RWPE2 (cell line): ENCODE measurements around the gene KLHL30.

ENCODE experiments used
- ATAC-seq: fragments of 200-7000 bp; cut with Tn5 transposase; 3 replicates; pipeline ENCODE4 v1.9.1; 2021; ENCODE audit warnings: low read depth
- DNase-seq: peaks from one replicate; pipeline ENCODE4 v3.0.0-alpha.2; 2020; ENCODE audit warnings: low spot score
- H3K27ac ChIP-seq: fragments of 450-650 bp; 2 replicates; pipeline ENCODE4 v1.5.1; 2017; ENCODE audit warnings: mild to moderate bottlenecking; ENCODE audit not compliant: poor library complexity, severe bottlenecking
- H3K27me3 ChIP-seq: fragments of 250-450 bp; sonication (Bioruptor Pico); 2 replicates; pipeline ENCODE4 v1.5.1; 2021; ENCODE audit warnings: mild to moderate bottlenecking, moderate library complexity; ENCODE audit not compliant: insufficient read depth, poor library complexity, severe bottlenecking
- H3K36me3 ChIP-seq: fragments of 250-450 bp; sonication (Bioruptor Pico); 2 replicates; pipeline ENCODE4 v1.5.1; 2020; ENCODE audit warnings: low read depth, mild to moderate bottlenecking, moderate library complexity
- H3K4me1 ChIP-seq: fragments of 250-450 bp; sonication (Bioruptor Pico); 2 replicates; pipeline ENCODE4 v1.5.1; 2021; ENCODE audit warnings: mild to moderate bottlenecking, moderate library complexity; ENCODE audit not compliant: insufficient read depth, poor library complexity, severe bottlenecking
- H3K4me3 ChIP-seq: fragments of 250-450 bp; sonication (Bioruptor Pico); 2 replicates; pipeline ENCODE4 v1.5.1; 2021; ENCODE audit warnings: mild to moderate bottlenecking, moderate library complexity; ENCODE audit not compliant: severe bottlenecking
- H3K9me3 ChIP-seq: fragments of 250-450 bp; sonication (Bioruptor Pico); 2 replicates; pipeline ENCODE4 v1.5.1; 2021; ENCODE audit warnings: mild to moderate bottlenecking, moderate library complexity; ENCODE audit not compliant: severe bottlenecking
- TF ChIP-seq, protein P1 (sequence below): fragments of 450-650 bp; IDR thresholded peaks from one replicate; pipeline ENCODE4 v1.5.1; 2017; ENCODE audit warnings: mild to moderate bottlenecking, moderate library complexity; ENCODE audit not compliant: poor library complexity, severe bottlenecking

The KLHL30 gene

DNA sequence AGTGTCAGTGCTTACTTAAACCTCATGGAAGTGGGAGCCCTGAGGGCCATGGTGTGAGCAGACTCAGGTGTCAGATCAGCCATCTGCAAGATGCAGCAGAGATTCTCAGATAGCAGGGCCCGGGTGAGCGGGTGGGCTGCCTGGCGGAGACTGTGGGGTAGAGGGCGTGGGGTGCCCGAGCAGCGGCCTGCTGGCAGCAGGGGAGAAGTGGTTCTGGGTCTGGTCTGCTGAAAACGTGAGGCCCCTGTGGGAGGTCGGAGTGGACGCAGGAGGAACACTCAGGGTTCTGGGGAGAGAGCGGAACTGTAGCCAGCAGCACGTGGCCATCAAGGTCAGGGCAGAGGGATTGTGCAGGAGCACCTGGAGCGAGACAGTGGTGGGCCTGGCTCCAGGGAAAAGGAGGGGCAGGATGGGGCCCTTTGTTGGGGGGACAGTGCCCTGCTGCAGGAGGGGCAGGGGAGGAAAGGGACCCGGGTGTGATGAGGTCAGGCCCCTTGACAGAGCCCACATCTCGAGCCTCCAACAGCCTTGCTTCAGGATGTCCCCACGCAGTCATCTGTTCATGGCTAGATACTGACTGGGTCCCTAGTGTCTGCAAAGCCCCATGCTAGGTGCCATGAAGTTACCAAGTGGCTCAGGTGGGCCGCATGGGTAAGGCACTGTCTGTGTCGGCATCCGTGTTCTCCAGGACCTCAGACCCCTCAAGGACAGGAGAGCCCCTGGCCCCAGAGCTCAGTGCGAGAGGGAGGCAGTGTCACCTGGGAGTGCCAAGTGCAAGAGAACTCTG lies 41.1 kb upstream of the KLHL30 start:
- Histone ChIP-seq H3K36me3 (no peaks in the 10 kb centered on the region), H3K27ac (no peak overlapping the region), H3K9me3 (no peaks in the 10 kb centered on the region), H3K4me1 (no peaks in the 10 kb centered on the region), H3K4me3 (no peak overlapping the region), H3K27me3 (no peaks in the 10 kb centered on the region)
- DNase-seq (peak; percentile 49), ATAC-seq (no peak)
- TF ChIP-seq, protein P1, sequence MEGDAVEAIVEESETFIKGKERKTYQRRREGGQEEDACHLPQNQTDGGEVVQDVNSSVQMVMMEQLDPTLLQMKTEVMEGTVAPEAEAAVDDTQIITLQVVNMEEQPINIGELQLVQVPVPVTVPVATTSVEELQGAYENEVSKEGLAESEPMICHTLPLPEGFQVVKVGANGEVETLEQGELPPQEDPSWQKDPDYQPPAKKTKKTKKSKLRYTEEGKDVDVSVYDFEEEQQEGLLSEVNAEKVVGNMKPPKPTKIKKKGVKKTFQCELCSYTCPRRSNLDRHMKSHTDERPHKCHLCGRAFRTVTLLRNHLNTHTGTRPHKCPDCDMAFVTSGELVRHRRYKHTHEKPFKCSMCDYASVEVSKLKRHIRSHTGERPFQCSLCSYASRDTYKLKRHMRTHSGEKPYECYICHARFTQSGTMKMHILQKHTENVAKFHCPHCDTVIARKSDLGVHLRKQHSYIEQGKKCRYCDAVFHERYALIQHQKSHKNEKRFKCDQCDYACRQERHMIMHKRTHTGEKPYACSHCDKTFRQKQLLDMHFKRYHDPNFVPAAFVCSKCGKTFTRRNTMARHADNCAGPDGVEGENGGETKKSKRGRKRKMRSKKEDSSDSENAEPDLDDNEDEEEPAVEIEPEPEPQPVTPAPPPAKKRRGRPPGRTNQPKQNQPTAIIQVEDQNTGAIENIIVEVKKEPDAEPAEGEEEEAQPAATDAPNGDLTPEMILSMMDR, result no peak

DNA sequence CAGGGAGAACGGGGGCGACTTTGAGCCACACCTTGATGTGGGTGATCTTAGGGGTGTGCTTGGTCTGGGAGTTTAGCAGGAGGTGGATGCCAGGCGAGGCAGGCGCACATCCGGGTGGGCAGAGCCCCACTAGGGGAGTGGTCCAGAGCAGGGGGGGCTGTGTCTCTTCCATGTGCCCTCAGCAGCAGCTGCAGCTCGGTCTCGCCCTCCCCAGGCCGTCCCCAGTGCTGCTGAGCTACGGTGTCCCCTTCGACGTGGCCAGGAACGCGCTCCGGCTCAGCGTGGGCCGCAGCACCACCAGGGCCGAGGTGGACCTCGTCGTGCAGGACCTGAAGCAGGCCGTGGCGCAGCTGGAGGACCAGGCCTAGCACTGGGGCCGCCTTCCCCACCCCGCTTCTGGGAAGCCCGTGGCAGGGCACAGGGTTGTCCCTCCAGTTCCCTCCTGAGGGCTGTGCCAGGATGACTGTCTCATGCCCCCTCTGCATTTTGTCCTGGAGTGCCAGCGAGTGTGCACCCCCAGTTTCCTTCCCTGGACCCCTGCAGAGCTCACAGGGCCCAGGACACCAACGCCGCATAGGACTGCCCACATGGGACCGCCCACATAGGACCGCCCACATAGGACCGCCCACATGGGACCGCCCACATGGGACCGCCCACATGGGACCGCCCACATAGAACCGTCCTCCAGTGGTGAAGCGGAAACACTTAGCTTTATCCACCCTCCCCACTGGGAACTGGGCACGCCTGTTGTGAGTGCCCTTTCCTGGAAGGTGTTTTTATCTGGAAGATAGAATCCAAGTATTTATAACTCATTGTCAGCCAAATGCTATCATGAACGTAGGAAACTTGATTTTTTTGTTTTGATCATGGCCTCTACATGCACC lies 40.2 kb upstream of the KLHL30 start:
- TF ChIP-seq, protein P1, result no peak
- Histone ChIP-seq H3K27me3 (no peaks in the 10 kb centered on the region), H3K27ac (no peak overlapping the region), H3K4me3 (no peak overlapping the region), H3K36me3 (no peaks in the 10 kb centered on the region), H3K4me1 (no peaks in the 10 kb centered on the region), H3K9me3 (no peaks in the 10 kb centered on the region)
- DNase-seq (peak; percentile 64), ATAC-seq (peak; percentile 69)

DNA sequence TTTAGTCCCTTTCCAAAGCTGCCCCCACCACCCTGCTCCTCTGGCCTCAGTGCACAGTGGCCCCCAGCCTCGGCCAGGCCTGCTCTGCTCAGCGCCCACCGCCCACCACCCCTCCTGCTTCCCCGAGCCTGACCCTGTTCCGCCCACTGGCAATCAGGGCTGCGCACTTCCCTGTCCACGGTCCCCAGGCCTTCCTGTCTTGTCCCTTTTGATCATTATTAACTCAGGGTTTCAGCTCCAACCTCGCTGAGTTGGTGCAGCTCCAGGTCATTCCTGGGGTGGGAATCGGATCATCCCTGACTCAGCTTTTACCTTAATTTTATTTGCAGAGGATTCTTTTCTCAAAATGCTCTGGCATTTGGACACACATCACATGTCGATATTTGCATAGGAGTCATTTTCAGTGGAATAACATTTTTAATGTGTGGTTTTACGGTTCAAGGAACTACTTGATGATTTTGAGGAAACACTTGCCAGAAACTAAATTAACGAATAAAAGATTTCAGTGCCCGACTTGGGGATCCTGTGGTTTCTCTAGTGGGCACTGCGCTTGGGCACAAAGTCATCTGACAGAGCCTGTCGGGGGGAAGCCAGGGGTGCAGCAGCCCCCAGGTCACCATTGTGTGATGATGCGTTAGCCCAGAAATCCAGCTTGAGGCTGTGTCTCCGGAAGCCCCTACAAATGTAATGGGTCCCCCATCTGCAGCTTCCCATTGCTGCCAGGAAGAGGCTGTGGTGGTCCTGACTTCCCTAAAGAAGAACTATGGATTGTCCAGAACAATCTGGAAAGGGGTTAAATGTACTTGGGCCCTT lies 39.4 kb upstream of the KLHL30 start:
- H3K4me1 ChIP-seq, result no peaks in the 10 kb centered on the region

DNA sequence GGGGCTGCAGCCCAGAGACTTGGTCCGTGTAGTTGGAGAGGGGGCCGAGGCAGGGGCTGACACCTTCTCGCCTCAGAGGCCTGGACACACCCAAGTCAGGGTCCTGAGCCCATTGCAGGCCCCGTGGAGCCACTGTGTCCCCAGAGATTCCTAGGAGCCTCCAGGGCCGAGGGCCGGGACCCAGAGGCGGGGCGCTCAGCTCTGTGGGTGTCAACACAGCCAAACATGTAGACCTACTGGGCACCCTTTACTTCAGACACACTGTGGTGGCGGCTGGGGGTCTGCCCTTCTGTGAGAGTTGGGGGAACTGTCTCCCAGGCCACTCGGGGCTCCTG lies 38.8 kb upstream of the KLHL30 start:
- Histone ChIP-seq H3K4me3 (no peak overlapping the region), H3K27ac (no peak overlapping the region), H3K4me1 (no peaks in the 10 kb centered on the region), H3K36me3 (no peaks in the 10 kb centered on the region), H3K9me3 (no peaks in the 10 kb centered on the region), H3K27me3 (no peaks in the 10 kb centered on the region)
- ATAC-seq (no peak), DNase-seq (peak; percentile 44)
- TF ChIP-seq, protein P1, result no peak

More for the DNA sequence above, 39.4 kb upstream of the KLHL30 start:
- no peak overlapping the region for H3K4me3 ChIP-seq
- no peaks in the 10 kb centered on the region for H3K9me3 ChIP-seq
- DNase-seq, result peak; percentile 51
- TF ChIP-seq, protein P1, result no peak
- no peak for ATAC-seq
- no peaks in the 10 kb centered on the region for H3K27me3 ChIP-seq
- no peak overlapping the region for H3K27ac ChIP-seq
- no peaks in the 10 kb centered on the region for H3K36me3 ChIP-seq
